ENCODE measurements around the gene CDKN1B.
"Not testable (repeated sequence)": the region's sequence is repeated elsewhere in the genome, so short reads cannot be mapped to it uniquely, and the experiment has no call there.

Gene CDKN1B

GRCh38 chr12:12725086-12725955 lies 8.2 kb downstream of the CDKN1B start:
- DNase-seq: peak; percentile 96

GRCh38 chr12:12725956-12726554 lies 8.9 kb downstream of the CDKN1B start:
- no peak for DNase-seq

- peak; percentile 52 for DNase-seq
These were observed 9.5 kb downstream of the CDKN1B start for GRCh38 chr12:12726555-12727093.

- DNase-seq: no peak
These were observed 14.0 kb downstream of the CDKN1B start for GRCh38 chr12:12731178-12731577.

- no peak for DNase-seq
These were observed 14.6 kb downstream of the CDKN1B start for GRCh38 chr12:12731785-12732184.

- no peak for DNase-seq
These were observed 15.9 kb downstream of the CDKN1B start for GRCh38 chr12:12733118-12733517.

GRCh38 chr12:12734054-12734453 lies 16.9 kb downstream of the CDKN1B start:
- DNase-seq: no peak

- DNase-seq: no peak
These were observed 17.4 kb downstream of the CDKN1B start for GRCh38 chr12:12734561-12735071.

- DNase-seq: no peak
These were observed 18.1 kb downstream of the CDKN1B start for GRCh38 chr12:12735301-12735700.

- DNase-seq: peak; percentile 62
These were observed 19.9 kb downstream of the CDKN1B start for GRCh38 chr12:12736759-12737676.

GRCh38 chr12:12738152-12738551 lies 21.0 kb downstream of the CDKN1B start:
- not testable (repeated sequence) for DNase-seq

- peak; percentile 24 for DNase-seq
These were observed 24.5 kb downstream of the CDKN1B start for GRCh38 chr12:12741660-12742059.

GRCh38 chr12:12744546-12745305 lies 27.6 kb downstream of the CDKN1B start:
- peak; percentile 21 for DNase-seq

- peak; percentile 96 for DNase-seq
These were observed 28.5 kb downstream of the CDKN1B start for GRCh38 chr12:12745576-12746211.

GRCh38 chr12:12747278-12747677 lies 30.1 kb downstream of the CDKN1B start:
- DNase-seq: peak; percentile 37

GRCh38 chr12:12748044-12748443 lies 30.9 kb downstream of the CDKN1B start:
- peak; percentile 15 for DNase-seq

- DNase-seq: no peak
These were observed 32.3 kb downstream of the CDKN1B start for GRCh38 chr12:12749433-12749832.

GRCh38 chr12:12755923-12756322 lies 38.8 kb downstream of the CDKN1B start:
- no peak for DNase-seq

GRCh38 chr12:12757121-12757520 lies 40.0 kb downstream of the CDKN1B start:
- no peak for DNase-seq

GRCh38 chr12:12759234-12759915 lies 42.2 kb downstream of the CDKN1B start:
- DNase-seq: no peak

- peak; percentile 29 for DNase-seq
These were observed 47.7 kb downstream of the CDKN1B start for GRCh38 chr12:12764824-12765223.
